Spinal cord (tissue), 10 donors: ENCODE data around the gene PAX7. TPM values are rescaled to one million over a fixed set of nuclear protein-coding genes. Genes with fewer than 3 reads are reported as not detected.

Source experiments
- DNase-seq, 6 donors: peaks; one replicate each; pipeline versions ENCODE4 v3.0.0 to v3.0.0-alpha.2; 2013 to 2015; ENCODE audit warnings: low spot score in 6 of 6, low read depth in 4 of 6
- H3K27ac ChIP-seq: one replicate; pipeline ENCODE4 v1.5.1; 2013; ENCODE audit warnings: low read depth, low read length, control low read depth
- H3K27me3 ChIP-seq: one replicate; pipeline ENCODE4 v1.6.1; 2013; ENCODE audit warnings: low read length; ENCODE audit not compliant: control insufficient read depth, insufficient read depth
- H3K36me3 ChIP-seq: one replicate; pipeline ENCODE4 v1.6.1; 2013; ENCODE audit warnings: low read length; ENCODE audit not compliant: control insufficient read depth, insufficient read depth
- H3K4me1 ChIP-seq: one replicate; pipeline ENCODE4 v1.6.1; 2013; ENCODE audit warnings: low read length; ENCODE audit not compliant: control insufficient read depth, insufficient read depth
- H3K4me3 ChIP-seq: one replicate; pipeline ENCODE4 v1.5.1; 2013; ENCODE audit warnings: low read depth, low read length, control low read depth
- H3K9me3 ChIP-seq: one replicate; pipeline ENCODE4 v1.6.1; 2013; ENCODE audit warnings: low read length; ENCODE audit not compliant: control insufficient read depth, insufficient read depth
- WGBS: methylation state at CpG from one replicate; pipeline ENCODE4 v1.1.5; 2013; ENCODE audit warnings: missing lambda C conversion rate; ENCODE audit not compliant: insufficient coverage; 5-methylcytosine and 5-hydroxymethylcytosine counted together
- polyA plus RNA-seq, 2 donors: library from polyadenylated mRNA; unstranded; fragments of 120-200 nt; gene quantifications; one replicate each; pipeline ENCODE4 v1.2.1, GENCODE V29; 2013; ENCODE audit not compliant: insufficient read length in 2 of 2
- total RNA-seq, 2 donors: library from RNA; depleted of rRNA in 1 of 2; stranded (reverse); fragments of 120-200 nt in 1 of 2; fragments of >200 nt in 1 of 2; gene quantifications; one replicate each; pipeline versions ENCODE4 v1.2.3 to v1.2.4, GENCODE V29; 2013 to 2014
- donor health status: healthy.

The PAX7 gene
- total and polyA plus RNA-seq, 4 donors, result 1.5 to 6.1 (median 3.4) TPM

GRCh38 chr1:18778437-18778836 lies 147.8 kb downstream of the PAX7 start:
- Histone ChIP-seq H3K27ac (no peak overlapping the region), H3K36me3 (no peaks in the 10 kb centered on the region), H3K27me3 (peaks cover 2% of the 10 kb centered on the region), H3K4me3 (no peak overlapping the region), H3K4me1 (no peaks in the 10 kb centered on the region), H3K9me3 (no peaks in the 10 kb centered on the region)
- WGBS, result 40% methylated on average over 6 of the region's 6 CpGs
- DNase-seq, result no peak

- H3K4me3 ChIP-seq, result no peak overlapping the region
- H3K27me3 ChIP-seq, result peaks cover 4% of the 10 kb centered on the region
- no peak for DNase-seq
- H3K27ac ChIP-seq, result no peak overlapping the region
- peaks cover 10% of the 10 kb centered on the region for H3K4me1 ChIP-seq
- no peaks in the 10 kb centered on the region for H3K36me3 ChIP-seq
- no peaks in the 10 kb centered on the region for H3K9me3 ChIP-seq
These were observed 150.4 kb downstream of the PAX7 start for GRCh38 chr1:18781031-18781430.

GRCh38 chr1:18783705-18784481 lies 153.2 kb downstream of the PAX7 start:
- H3K36me3 ChIP-seq, result no peaks in the 10 kb centered on the region
- 34% methylated on average over 26 of the region's 28 CpGs for WGBS
- no peaks in the 10 kb centered on the region for H3K9me3 ChIP-seq
- peak in 3 of 6 donors; percentile 11 to 83 (median 42) for DNase-seq
- peaks cover 4% of the 10 kb centered on the region for H3K27me3 ChIP-seq
- H3K4me3 ChIP-seq, result no peak overlapping the region
- no peak overlapping the region for H3K27ac ChIP-seq
- peaks cover 10% of the 10 kb centered on the region for H3K4me1 ChIP-seq

GRCh38 chr1:18784482-18784831 lies 153.8 kb downstream of the PAX7 start:
- 33% methylated on average over 15 of the region's 15 CpGs for WGBS
- Histone ChIP-seq H3K4me1 (peaks cover 10% of the 10 kb centered on the region), H3K4me3 (no peak overlapping the region), H3K36me3 (no peaks in the 10 kb centered on the region), H3K27me3 (peaks cover 4% of the 10 kb centered on the region), H3K9me3 (no peaks in the 10 kb centered on the region), H3K27ac (no peak overlapping the region)
- no peak for DNase-seq

GRCh38 chr1:18786149-18786548 lies 155.5 kb downstream of the PAX7 start:
- Histone ChIP-seq H3K9me3 (no peaks in the 10 kb centered on the region), H3K27ac (no peak overlapping the region), H3K4me3 (no peak overlapping the region), H3K36me3 (no peaks in the 10 kb centered on the region), H3K4me1 (peaks cover 10% of the 10 kb centered on the region), H3K27me3 (peaks cover 4% of the 10 kb centered on the region)
- DNase-seq, result no peak
- WGBS, result 90% methylated on average over 3 of the region's 3 CpGs

GRCh38 chr1:18787825-18788385 lies 157.3 kb downstream of the PAX7 start:
- no peak overlapping the region for H3K4me3 ChIP-seq
- H3K27ac ChIP-seq, result no peak overlapping the region
- peaks cover 4% of the 10 kb centered on the region for H3K27me3 ChIP-seq
- peaks cover 10% of the 10 kb centered on the region for H3K4me1 ChIP-seq
- DNase-seq, result no peak
- no peaks in the 10 kb centered on the region for H3K9me3 ChIP-seq
- 17% methylated on average over 2 of the region's 3 CpGs for WGBS
- H3K36me3 ChIP-seq, result no peaks in the 10 kb centered on the region

GRCh38 chr1:18789246-18789645 lies 158.6 kb downstream of the PAX7 start:
- Histone ChIP-seq H3K27ac (no peak overlapping the region), H3K4me3 (no peak overlapping the region), H3K27me3 (no peaks in the 10 kb centered on the region), H3K36me3 (no peaks in the 10 kb centered on the region), H3K9me3 (no peaks in the 10 kb centered on the region), H3K4me1 (peaks cover 6% of the 10 kb centered on the region)
- no peak for DNase-seq
- WGBS, result 100% methylated on average over 2 of the region's 4 CpGs

GRCh38 chr1:18792747-18793146 lies 162.1 kb downstream of the PAX7 start:
- Histone ChIP-seq H3K27ac (no peak overlapping the region), H3K27me3 (no peaks in the 10 kb centered on the region), H3K4me3 (no peak overlapping the region), H3K36me3 (no peaks in the 10 kb centered on the region), H3K9me3 (no peaks in the 10 kb centered on the region), H3K4me1 (peaks cover 5% of the 10 kb centered on the region)
- WGBS, result no CpG with 5 or more reads among the region's 3 CpGs
- DNase-seq, result no peak

GRCh38 chr1:18793164-18793563 lies 162.5 kb downstream of the PAX7 start:
- no peaks in the 10 kb centered on the region for H3K9me3 ChIP-seq
- DNase-seq, result no peak
- WGBS, result 62% methylated on average over 5 of the region's 10 CpGs
- no peak overlapping the region for H3K4me3 ChIP-seq
- peaks cover 5% of the 10 kb centered on the region for H3K4me1 ChIP-seq
- no peak overlapping the region for H3K27ac ChIP-seq
- H3K27me3 ChIP-seq, result no peaks in the 10 kb centered on the region
- no peaks in the 10 kb centered on the region for H3K36me3 ChIP-seq

GRCh38 chr1:18794051-18794450 lies 163.4 kb downstream of the PAX7 start:
- Histone ChIP-seq H3K4me3 (no peak overlapping the region), H3K4me1 (peaks cover 5% of the 10 kb centered on the region), H3K27me3 (no peaks in the 10 kb centered on the region), H3K27ac (no peak overlapping the region), H3K36me3 (no peaks in the 10 kb centered on the region), H3K9me3 (no peaks in the 10 kb centered on the region)
- 38% methylated on average over 7 of the region's 10 CpGs for WGBS
- peak in 1 of 6 donors; percentile 64 for DNase-seq
